Measurements from ENCODE around the gene ALKBH5. TPM values are rescaled to one million over a fixed set of nuclear protein-coding genes. Genes with fewer than 3 reads are reported as not detected.

ALKBH5 gene
- 10 to 100 TPM; 87.6 to 99.6 TPM for total RNA-seq
- 10 to 100 TPM; 53.6 to 68.2 (median 59.8) TPM for polyA plus RNA-seq (ENCODE audit: insufficient read length in 6 of 6)
- long read RNA-seq, donor 1, transcript ALKBH5-201 (4 exons, 2,748 nt) = major isoform, 16 of 24 reads
- long read RNA-seq, donor 1, partial matches to known transcripts = 6 of 24 reads
- long read RNA-seq, donor 1, other reads (novel, unspliced or antisense) = 0 of 24 reads
- long read RNA-seq, donor 2, transcript ALKBH5-201 (4 exons, 2,748 nt) = major isoform, 17 of 64 reads
- long read RNA-seq, donor 2, partial matches to known transcripts = 47 of 64 reads
- long read RNA-seq, donor 2, other reads (novel, unspliced or antisense) = 0 of 64 reads
- long read RNA-seq, donor 3, transcript ALKBH5-201 (4 exons, 2,748 nt) = major isoform, 6 of 7 reads
- long read RNA-seq, donor 3, partial matches to known transcripts = 0 of 7 reads
- long read RNA-seq, donor 3, other reads (novel, unspliced or antisense) = 0 of 7 reads
- long read RNA-seq, donor 4, partial matches to known transcripts = 4 of 9 reads
- long read RNA-seq, donor 4, other reads (novel, unspliced or antisense) = 0 of 9 reads
- long read RNA-seq, donor 5, transcript ALKBH5-201 (4 exons, 2,748 nt) = major isoform, 14 of 55 reads
- long read RNA-seq, donor 5, partial matches to known transcripts = 41 of 55 reads
- long read RNA-seq, donor 5, other reads (novel, unspliced or antisense) = 0 of 55 reads
- long read RNA-seq, donor 6, transcript ALKBH5-201 (4 exons, 2,748 nt) = major isoform, 9 of 9 reads
- long read RNA-seq, donor 6, partial matches to known transcripts = 0 of 9 reads
- long read RNA-seq, donor 6, other reads (novel, unspliced or antisense) = 0 of 9 reads
- long read RNA-seq, donor 7, partial matches to known transcripts = 0 of 7 reads
- long read RNA-seq, donor 7, other reads (novel, unspliced or antisense) = 0 of 7 reads
- long read RNA-seq, donor 8, transcript ALKBH5-201 (4 exons, 2,748 nt) = major isoform, 6 of 13 reads
- long read RNA-seq, donor 8, partial matches to known transcripts = 7 of 13 reads
- long read RNA-seq, donor 8, other reads (novel, unspliced or antisense) = 0 of 13 reads
- long read RNA-seq, donor 9 = 0 reads
- long read RNA-seq, donor 10, partial matches to known transcripts = 1 of 3 reads
- long read RNA-seq, donor 10, other reads (novel, unspliced or antisense) = 0 of 3 reads
- long read RNA-seq, donor 11 = 0 reads
- long read RNA-seq, donor 12, transcript ALKBH5-201 (4 exons, 2,748 nt) = major isoform, 5 of 5 reads
- long read RNA-seq, donor 12, partial matches to known transcripts = 0 of 5 reads
- long read RNA-seq, donor 12, other reads (novel, unspliced or antisense) = 0 of 5 reads

- H3K9me3 ChIP-seq = no peaks in the 10 kb centered on the region
- H3K4me1 ChIP-seq = peaks cover 35 to 46% of the 10 kb centered on the region in 2 donors
- H3K36me3 ChIP-seq = peaks cover 0 to 10% of the 10 kb centered on the region in 2 donors
- ATAC-seq (peak; percentile 86), DNase-seq (peak; percentile 97 to 100 (median 98))
- intact Hi-C loops (cut with DNase I) = no loop called here
- TF ChIP-seq, protein P1, sequence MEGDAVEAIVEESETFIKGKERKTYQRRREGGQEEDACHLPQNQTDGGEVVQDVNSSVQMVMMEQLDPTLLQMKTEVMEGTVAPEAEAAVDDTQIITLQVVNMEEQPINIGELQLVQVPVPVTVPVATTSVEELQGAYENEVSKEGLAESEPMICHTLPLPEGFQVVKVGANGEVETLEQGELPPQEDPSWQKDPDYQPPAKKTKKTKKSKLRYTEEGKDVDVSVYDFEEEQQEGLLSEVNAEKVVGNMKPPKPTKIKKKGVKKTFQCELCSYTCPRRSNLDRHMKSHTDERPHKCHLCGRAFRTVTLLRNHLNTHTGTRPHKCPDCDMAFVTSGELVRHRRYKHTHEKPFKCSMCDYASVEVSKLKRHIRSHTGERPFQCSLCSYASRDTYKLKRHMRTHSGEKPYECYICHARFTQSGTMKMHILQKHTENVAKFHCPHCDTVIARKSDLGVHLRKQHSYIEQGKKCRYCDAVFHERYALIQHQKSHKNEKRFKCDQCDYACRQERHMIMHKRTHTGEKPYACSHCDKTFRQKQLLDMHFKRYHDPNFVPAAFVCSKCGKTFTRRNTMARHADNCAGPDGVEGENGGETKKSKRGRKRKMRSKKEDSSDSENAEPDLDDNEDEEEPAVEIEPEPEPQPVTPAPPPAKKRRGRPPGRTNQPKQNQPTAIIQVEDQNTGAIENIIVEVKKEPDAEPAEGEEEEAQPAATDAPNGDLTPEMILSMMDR (IDR thresholded peaks at IDR 0.05) = peak in 1 of 2 donors; percentile 17
- peak within 1 kb of the TSS; percentile 94 for H3K4me3 ChIP-seq
- no peaks in the 10 kb centered on the region for H3K27me3 ChIP-seq
- H3K27ac ChIP-seq = peak within 1 kb of the TSS; percentile 99 to 100
Measured at GRCh38 chr17:18183334-18184142, at the start of gene ALKBH5. Gene ALKBH5 (plus strand): TSS chr17:18183828. CDS start chr17:18184244, 416 bp downstream.

DNA sequence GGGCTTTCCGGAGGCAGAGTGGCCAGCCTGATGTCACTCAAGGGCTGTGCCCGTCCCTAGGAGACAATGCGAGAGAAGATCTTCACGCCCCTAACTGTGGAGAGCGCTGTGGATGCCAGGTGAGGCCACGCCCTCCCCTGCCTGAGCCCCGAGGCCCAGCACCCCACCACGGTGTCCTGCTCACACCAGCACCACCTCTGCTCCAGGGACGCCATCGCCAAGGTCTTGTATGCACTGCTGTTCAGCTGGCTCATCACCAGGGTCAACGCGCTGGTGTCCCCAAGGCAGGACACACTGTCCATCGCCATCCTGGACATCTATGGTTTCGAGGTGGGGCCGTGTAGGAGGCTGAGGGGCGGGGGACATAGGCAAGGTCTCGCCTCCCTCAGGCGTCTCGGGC is 47.3 kb upstream of the ALKBH5 start:
- intact Hi-C loops (cut with DNase I) = no loop called here
- no peaks in the 10 kb centered on the region for H3K36me3 ChIP-seq
- no peak overlapping the region for H3K4me3 ChIP-seq
- no peak overlapping the region for H3K27ac ChIP-seq
- TF ChIP-seq, protein P1 (IDR thresholded peaks at IDR 0.05) = no peak
- DNase-seq = no peak
- no peaks in the 10 kb centered on the region for H3K4me1 ChIP-seq
- ATAC-seq = no peak
- H3K27me3 ChIP-seq = peaks cover 0 to 23% of the 10 kb centered on the region in 2 donors
- H3K9me3 ChIP-seq = no peaks in the 10 kb centered on the region

DNA sequence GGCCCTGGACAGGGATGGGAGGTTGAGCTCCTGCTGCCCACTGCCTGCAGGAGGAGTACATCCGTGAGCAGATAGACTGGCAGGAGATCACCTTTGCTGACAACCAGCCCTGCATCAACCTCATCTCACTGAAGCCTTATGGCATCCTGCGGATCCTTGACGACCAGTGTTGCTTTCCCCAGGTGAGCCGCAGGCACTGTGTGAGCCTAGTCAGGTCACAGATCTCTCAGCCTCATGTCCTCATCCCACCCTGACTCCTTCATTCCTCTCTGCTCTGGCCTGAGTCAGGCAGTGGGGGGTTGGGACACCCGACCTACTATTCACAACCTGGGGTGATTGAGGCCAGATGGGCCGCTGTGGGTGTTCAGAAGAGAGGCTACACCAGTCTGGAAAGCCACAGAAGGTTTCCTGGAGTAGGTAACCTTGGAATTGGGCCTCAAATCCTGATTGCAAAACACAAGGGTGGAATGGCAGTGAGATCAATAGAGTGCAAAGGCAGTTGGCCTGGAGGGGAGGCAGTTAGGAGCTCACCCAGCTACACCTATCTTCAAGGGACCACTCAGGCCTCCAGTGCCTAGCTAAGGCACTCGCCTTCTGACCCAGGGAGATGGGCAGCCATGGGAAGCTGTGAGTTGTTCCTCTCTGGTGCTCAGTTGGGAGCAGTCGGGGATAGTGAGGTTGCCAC is 45.4 kb upstream of the ALKBH5 start:
- ATAC-seq (no peak), DNase-seq (no peak)
- Histone ChIP-seq H3K27me3 (peaks cover 0 to 29% of the 10 kb centered on the region in 2 donors), H3K36me3 (no peaks in the 10 kb centered on the region), H3K9me3 (no peaks in the 10 kb centered on the region), H3K27ac (no peak overlapping the region), H3K4me1 (no peaks in the 10 kb centered on the region), H3K4me3 (no peak overlapping the region)
- TF ChIP-seq, protein P1 (IDR thresholded peaks at IDR 0.05) = no peak
- intact Hi-C loops (cut with DNase I) = no loop called here

- ATAC-seq (no peak), DNase-seq (no peak)
- no peaks in the 10 kb centered on the region for H3K36me3 ChIP-seq
- H3K9me3 ChIP-seq = no peaks in the 10 kb centered on the region
- peaks cover 0 to 29% of the 10 kb centered on the region in 2 donors for H3K27me3 ChIP-seq
- H3K4me1 ChIP-seq = no peaks in the 10 kb centered on the region
- intact Hi-C loops (cut with DNase I) = no loop called here
- H3K4me3 ChIP-seq = no peak overlapping the region
- TF ChIP-seq, protein P1 (IDR thresholded peaks at IDR 0.05) = no peak
- H3K27ac ChIP-seq = no peak overlapping the region
Measured at GRCh38 chr17:18139092-18139491, 44.5 kb upstream of the ALKBH5 start.
